Nephron (organoid): Measurements from ENCODE around the gene LRP8.

Experiments used
- H3K27ac Mint-ChIP-seq, 3 experiments: 2 replicates each; pipeline ENCODE4 v1.8.0; 2020; ENCODE audit warnings: mixed read lengths in 3 of 3, mild to moderate bottlenecking in 2 of 3, moderate library complexity in 1 of 3
- H3K27me3 Mint-ChIP-seq: 2 replicates; pipeline ENCODE4 v1.8.0; 2021; ENCODE audit warnings: low read depth, mild to moderate bottlenecking, moderate library complexity, mixed read lengths
- H3K36me3 Mint-ChIP-seq: 2 replicates; pipeline ENCODE4 v1.8.0; 2020; ENCODE audit warnings: low read depth, mixed read lengths
- H3K4me1 Mint-ChIP-seq: 2 replicates; pipeline ENCODE4 v1.8.0; 2020; ENCODE audit warnings: mixed read lengths
- H3K4me3 Mint-ChIP-seq, 3 experiments: 2 replicates each; pipeline ENCODE4 v1.8.0; 2020; ENCODE audit warnings: mild to moderate bottlenecking in 3 of 3, mixed read lengths in 3 of 3, moderate library complexity in 2 of 3
- H3K9me3 Mint-ChIP-seq: 2 replicates; pipeline ENCODE4 v1.8.0; 2020; ENCODE audit warnings: mixed read lengths
- TF ChIP-seq, protein P1 (sequence below), 3 experiments: fragments of 200-600 bp; sonication (generic); IDR thresholded peaks; one replicate each; pipeline ENCODE4 v1.5.0; 2021; ENCODE audit warnings: antibody characterized with exemption in 3 of 3; ENCODE audit not compliant: unreplicated experiment in 3 of 3

The LRP8 gene

DNA sequence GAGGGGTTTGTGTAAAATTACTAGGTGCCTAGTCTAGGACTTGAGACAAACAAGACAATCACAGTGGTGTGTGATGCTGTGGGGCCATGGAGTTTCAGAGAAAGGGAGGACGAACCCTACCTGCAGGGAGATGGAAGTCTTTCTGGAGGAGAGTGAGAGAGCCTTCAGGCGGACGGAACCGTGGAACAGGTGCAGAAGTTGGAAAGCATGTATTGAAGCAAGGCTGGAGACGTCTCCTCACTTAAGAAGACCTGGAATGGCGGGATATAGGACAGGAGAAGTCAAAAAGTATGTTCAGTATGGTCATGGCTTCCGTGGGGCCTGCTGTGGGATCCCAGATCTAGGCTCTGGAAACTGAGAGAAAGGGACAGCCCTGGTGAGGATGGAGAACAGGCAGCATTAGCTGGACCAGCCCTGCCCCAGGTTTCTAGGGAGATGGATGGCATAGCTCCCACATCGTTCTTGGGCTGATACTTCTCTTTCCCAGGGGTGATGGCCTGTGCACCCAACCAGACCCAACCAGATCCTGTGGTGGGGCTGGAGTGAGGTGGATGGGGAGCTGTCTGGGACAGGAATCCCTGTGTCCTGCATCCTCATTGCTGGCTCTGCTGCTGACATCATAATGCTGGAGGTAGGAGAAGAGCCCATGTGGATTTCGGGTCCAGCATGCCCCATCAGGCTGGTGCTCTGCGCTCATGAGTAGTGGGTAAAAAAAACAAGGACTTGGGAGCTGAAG is 15.0 kb upstream of the LRP8 start:
- H3K4me3 Mint-ChIP-seq, result no peak overlapping the region
- TF ChIP-seq, protein P1, sequence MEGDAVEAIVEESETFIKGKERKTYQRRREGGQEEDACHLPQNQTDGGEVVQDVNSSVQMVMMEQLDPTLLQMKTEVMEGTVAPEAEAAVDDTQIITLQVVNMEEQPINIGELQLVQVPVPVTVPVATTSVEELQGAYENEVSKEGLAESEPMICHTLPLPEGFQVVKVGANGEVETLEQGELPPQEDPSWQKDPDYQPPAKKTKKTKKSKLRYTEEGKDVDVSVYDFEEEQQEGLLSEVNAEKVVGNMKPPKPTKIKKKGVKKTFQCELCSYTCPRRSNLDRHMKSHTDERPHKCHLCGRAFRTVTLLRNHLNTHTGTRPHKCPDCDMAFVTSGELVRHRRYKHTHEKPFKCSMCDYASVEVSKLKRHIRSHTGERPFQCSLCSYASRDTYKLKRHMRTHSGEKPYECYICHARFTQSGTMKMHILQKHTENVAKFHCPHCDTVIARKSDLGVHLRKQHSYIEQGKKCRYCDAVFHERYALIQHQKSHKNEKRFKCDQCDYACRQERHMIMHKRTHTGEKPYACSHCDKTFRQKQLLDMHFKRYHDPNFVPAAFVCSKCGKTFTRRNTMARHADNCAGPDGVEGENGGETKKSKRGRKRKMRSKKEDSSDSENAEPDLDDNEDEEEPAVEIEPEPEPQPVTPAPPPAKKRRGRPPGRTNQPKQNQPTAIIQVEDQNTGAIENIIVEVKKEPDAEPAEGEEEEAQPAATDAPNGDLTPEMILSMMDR (IDR thresholded peaks at IDR 0.05; ENCODE audit: unreplicated experiment in 3 of 3), result no peak
- H3K36me3 Mint-ChIP-seq, result no peaks in the 10 kb centered on the region
- peaks cover 31% of the 10 kb centered on the region for H3K27me3 Mint-ChIP-seq
- peaks cover 8% of the 10 kb centered on the region for H3K4me1 Mint-ChIP-seq
- no peaks in the 10 kb centered on the region for H3K9me3 Mint-ChIP-seq
- no peak overlapping the region for H3K27ac Mint-ChIP-seq

- no peak overlapping the region for H3K4me3 Mint-ChIP-seq
- no peaks in the 10 kb centered on the region for H3K9me3 Mint-ChIP-seq
- TF ChIP-seq, protein P1 (IDR thresholded peaks at IDR 0.05; ENCODE audit: unreplicated experiment in 3 of 3), result no peak
- no peak overlapping the region for H3K27ac Mint-ChIP-seq
- no peaks in the 10 kb centered on the region for H3K36me3 Mint-ChIP-seq
- peaks cover 8% of the 10 kb centered on the region for H3K4me1 Mint-ChIP-seq
- peaks cover 34% of the 10 kb centered on the region for H3K27me3 Mint-ChIP-seq
Measured at GRCh38 chr1:53341961-53342707, 14.3 kb upstream of the LRP8 start.

- Mint-ChIP-seq H3K4me3 (no peak overlapping the region), H3K27ac (no peak overlapping the region), H3K9me3 (no peaks in the 10 kb centered on the region), H3K27me3 (peaks cover 35% of the 10 kb centered on the region), H3K36me3 (no peaks in the 10 kb centered on the region), H3K4me1 (peaks cover 3% of the 10 kb centered on the region)
- TF ChIP-seq, protein P1 (IDR thresholded peaks at IDR 0.05; ENCODE audit: unreplicated experiment in 3 of 3), result no peak
Measured at GRCh38 chr1:53341521-53341895, 13.6 kb upstream of the LRP8 start.

DNA sequence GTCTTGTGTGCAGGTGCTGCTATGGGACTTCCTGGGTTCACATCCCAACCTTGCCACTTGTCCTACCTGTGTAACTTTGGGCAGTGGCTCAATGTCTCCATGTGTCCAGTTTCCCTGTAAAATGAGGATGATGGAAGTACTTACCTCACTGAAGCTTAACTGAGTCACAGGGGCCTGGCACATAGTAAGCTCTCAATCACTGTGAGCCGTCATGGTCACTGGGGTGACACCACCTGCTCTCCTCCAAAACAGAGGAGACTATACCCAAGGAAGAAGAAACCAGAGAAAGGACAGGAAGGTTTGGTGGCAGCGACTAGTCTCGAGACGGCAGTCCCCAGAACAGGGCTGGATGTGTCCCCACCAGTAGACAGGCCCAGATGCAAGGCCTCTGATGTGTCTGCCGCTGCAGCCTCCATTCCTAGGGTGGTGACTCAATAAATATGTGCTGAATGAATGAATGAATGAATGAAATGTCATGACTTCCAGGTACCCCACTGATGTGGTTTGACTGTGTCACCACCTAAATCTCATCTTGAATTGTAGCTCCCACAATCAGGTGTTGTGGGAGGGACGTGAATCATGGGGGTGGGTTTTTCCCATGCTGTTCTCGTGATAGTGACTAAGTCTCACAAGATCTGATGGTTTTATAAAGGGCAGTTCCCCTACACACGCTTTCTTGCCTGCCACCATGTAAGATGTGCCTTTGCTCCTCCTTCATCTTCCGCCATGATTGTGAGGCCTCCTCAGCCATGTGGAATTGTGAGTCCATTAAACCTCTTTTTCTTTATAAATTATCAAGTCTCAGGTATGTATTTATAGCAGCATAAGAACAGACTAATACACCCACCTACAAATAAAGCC is 13.0 kb upstream of the LRP8 start:
- Mint-ChIP-seq H3K9me3 (no peaks in the 10 kb centered on the region), H3K27me3 (peaks cover 41% of the 10 kb centered on the region), H3K27ac (no peak overlapping the region), H3K36me3 (no peaks in the 10 kb centered on the region), H3K4me3 (no peak overlapping the region), H3K4me1 (peaks cover 6% of the 10 kb centered on the region)
- TF ChIP-seq, protein P1 (IDR thresholded peaks at IDR 0.05; ENCODE audit: unreplicated experiment in 3 of 3), result no peak

GRCh38 chr1:53339736-53340635 is 12.1 kb upstream of the LRP8 start:
- TF ChIP-seq, protein P1 (IDR thresholded peaks at IDR 0.05; ENCODE audit: unreplicated experiment in 3 of 3), result no peak
- Mint-ChIP-seq H3K9me3 (no peaks in the 10 kb centered on the region), H3K36me3 (no peaks in the 10 kb centered on the region), H3K27ac (no peak overlapping the region), H3K27me3 (peaks cover 40% of the 10 kb centered on the region), H3K4me3 (no peak overlapping the region), H3K4me1 (peaks cover 6% of the 10 kb centered on the region)
